Right renal pelvis (tissue), 4 donors: ENCODE results near the gene WNT2. TPM values are rescaled to one million over a fixed set of nuclear protein-coding genes. Genes with fewer than 3 reads are reported as not detected.

Source experiments
- DNase-seq, 4 donors: peaks; one replicate each; pipeline ENCODE4 v3.0.0-alpha.2; 2013; ENCODE audit warnings: low read depth in 4 of 4, low spot score in 3 of 4, missing footprints in 1 of 4
- polyA plus RNA-seq, 4 donors: library from polyadenylated mRNA; unstranded; fragments of 120-200 nt; gene quantifications; one replicate each; pipeline ENCODE4 v1.2.1, GENCODE V29; 2013; ENCODE audit not compliant: insufficient read length in 4 of 4

WNT2 gene
- polyA plus RNA-seq: under 1 TPM; 0.46 to 0.97 (median 0.79) TPM

- DNase-seq: peak in 2 of 4 donors; percentile 12 to 21
These were observed at the start of gene WNT2 for GRCh38 chr7:117322741-117323304. TSS of gene WNT2 (minus strand) at chr7:117323058. CDS start at chr7:117322989, 69 bp downstream.

- no peak for DNase-seq
These were observed 49.2 kb upstream of the WNT2 start for GRCh38 chr7:117372073-117372472.

- DNase-seq: no peak
These were observed 41.7 kb upstream of the WNT2 start for GRCh38 chr7:117364339-117365080.

GRCh38 chr7:117362294-117362888 is 39.5 kb upstream of the WNT2 start:
- no peak for DNase-seq

GRCh38 chr7:117350027-117350426 is 27.2 kb upstream of the WNT2 start:
- DNase-seq: no peak

- no peak for DNase-seq
These were observed 26.7 kb upstream of the WNT2 start for GRCh38 chr7:117349570-117349969.

- no peak for DNase-seq
These were observed 25.3 kb upstream of the WNT2 start for GRCh38 chr7:117347962-117348672.

- DNase-seq: no peak
These were observed 24.6 kb upstream of the WNT2 start for GRCh38 chr7:117347480-117347879.

GRCh38 chr7:117346161-117346560 is 23.3 kb upstream of the WNT2 start:
- no peak for DNase-seq

- no peak for DNase-seq
These were observed 15.2 kb upstream of the WNT2 start for GRCh38 chr7:117338020-117338419.

GRCh38 chr7:117333168-117333567 is 10.3 kb upstream of the WNT2 start:
- DNase-seq: no peak

- DNase-seq: no peak
These were observed 9.2 kb upstream of the WNT2 start for GRCh38 chr7:117332031-117332430.

- DNase-seq: no peak
These were observed 3.0 kb upstream of the WNT2 start for GRCh38 chr7:117325836-117326235.

- no peak for DNase-seq
These were observed 2.1 kb upstream of the WNT2 start for GRCh38 chr7:117324960-117325359.

- DNase-seq: peak in 2 of 4 donors; percentile 9 to 37
These were observed 1.2 kb upstream of the WNT2 start for GRCh38 chr7:117323851-117324711.

- peak in 2 of 4 donors; percentile 3 to 39 for DNase-seq
These were observed 520 bp upstream of the WNT2 start for GRCh38 chr7:117323305-117323850.

- DNase-seq: no peak
These were observed 2.3 kb downstream of the WNT2 start for GRCh38 chr7:117320523-117320922.

- no peak for DNase-seq
These were observed 3.7 kb downstream of the WNT2 start for GRCh38 chr7:117319181-117319580.

- DNase-seq: no peak
These were observed 9.3 kb downstream of the WNT2 start for GRCh38 chr7:117313582-117313981.
